Measurements from ENCODE around the gene LMX1A. TPM values are rescaled to one million over a fixed set of nuclear protein-coding genes. Genes with fewer than 3 reads are reported as not detected.

LMX1A gene
- total RNA-seq, 4 donors from 2014 or later, result 0.18 to 0.67 (median 0.38) TPM; not detected in 1

DNA sequence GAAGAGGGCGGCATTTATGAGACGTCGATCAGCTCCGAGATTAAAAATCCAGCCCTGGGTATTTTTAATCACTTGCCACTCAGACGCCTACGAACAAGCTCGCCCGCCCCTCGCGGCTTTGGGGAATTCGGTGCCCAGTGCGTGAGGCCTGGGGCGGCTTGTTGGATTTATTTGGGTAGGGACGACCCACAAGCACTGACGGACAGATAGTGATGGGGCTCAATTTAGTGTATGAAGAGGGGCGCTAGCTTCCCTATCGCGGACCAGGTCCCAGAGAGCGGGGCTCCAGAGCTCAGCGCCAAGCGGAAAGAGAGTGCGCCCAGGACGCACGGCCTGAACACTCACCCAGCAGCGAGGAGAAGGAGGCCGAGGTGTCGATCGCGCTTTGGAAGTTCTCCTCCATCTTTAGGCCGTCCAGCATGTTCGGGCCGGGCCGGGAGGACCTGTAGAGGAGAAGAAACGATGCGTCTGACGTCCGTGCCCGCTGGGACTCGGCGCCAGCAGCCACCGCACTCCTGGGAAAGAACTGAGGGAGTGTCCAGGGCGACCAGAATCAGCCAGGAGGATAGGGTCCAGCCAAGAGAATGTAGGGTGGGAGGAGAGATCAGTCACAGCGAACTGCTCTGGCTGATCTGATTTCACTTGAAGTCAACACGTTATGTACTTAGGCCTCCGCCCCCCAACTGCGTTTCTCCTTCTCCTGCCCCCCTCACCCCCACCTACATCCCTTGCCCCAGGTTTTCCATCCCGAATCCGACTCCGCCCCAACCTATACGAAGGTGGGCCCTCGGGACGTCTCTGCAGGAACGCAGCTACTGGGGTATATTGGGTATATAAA, 1.2 kb downstream of the LMX1A start:
- no peak overlapping the region for H3K27ac ChIP-seq
- peaks cover 28 to 53% (median 37%) of the 10 kb centered on the region in 3 donors for H3K4me1 ChIP-seq
- H3K9me3 ChIP-seq, result no peaks in the 10 kb centered on the region
- H3K27me3 ChIP-seq, result peaks cover 24 to 100% (median 49%) of the 10 kb centered on the region in 4 donors
- no peak for DNase-seq
- intact Hi-C loops (cut with DNase I), result no loop called here
- H3K36me3 ChIP-seq, result no peaks in the 10 kb centered on the region
- peak overlapping the region in 3 of 4 donors; percentile 29 to 64 (median 47) for H3K4me3 ChIP-seq
- TF ChIP-seq, protein P1, sequence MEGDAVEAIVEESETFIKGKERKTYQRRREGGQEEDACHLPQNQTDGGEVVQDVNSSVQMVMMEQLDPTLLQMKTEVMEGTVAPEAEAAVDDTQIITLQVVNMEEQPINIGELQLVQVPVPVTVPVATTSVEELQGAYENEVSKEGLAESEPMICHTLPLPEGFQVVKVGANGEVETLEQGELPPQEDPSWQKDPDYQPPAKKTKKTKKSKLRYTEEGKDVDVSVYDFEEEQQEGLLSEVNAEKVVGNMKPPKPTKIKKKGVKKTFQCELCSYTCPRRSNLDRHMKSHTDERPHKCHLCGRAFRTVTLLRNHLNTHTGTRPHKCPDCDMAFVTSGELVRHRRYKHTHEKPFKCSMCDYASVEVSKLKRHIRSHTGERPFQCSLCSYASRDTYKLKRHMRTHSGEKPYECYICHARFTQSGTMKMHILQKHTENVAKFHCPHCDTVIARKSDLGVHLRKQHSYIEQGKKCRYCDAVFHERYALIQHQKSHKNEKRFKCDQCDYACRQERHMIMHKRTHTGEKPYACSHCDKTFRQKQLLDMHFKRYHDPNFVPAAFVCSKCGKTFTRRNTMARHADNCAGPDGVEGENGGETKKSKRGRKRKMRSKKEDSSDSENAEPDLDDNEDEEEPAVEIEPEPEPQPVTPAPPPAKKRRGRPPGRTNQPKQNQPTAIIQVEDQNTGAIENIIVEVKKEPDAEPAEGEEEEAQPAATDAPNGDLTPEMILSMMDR (IDR thresholded peaks at IDR 0.05), result no peak
- 7 to 17% methylated on average over 16 to 24 of the region's 53 CpGs for WGBS, 2 donors

DNA sequence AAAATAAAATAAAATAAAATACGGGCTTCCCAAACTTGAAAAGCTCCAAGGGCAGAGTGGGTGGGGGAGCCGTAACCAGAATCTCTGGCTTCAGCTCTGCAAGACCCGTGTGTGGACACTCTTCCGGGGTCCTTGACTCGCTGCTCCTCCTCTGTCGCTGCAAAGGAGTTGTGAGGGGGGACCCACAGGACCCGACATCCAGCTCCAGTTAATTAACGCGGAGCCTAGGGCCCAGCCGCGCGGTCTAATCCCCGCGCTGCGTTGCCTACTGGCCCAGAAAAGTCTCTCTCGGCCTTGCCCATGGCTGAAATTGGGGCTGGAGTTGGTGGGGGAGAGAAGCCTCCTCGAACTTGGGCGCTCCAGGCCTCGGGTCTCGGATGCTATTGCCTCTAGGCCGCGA, 1.8 kb downstream of the LMX1A start:
- Histone ChIP-seq H3K27me3 (peaks cover 24 to 100% (median 51%) of the 10 kb centered on the region in 4 donors), H3K36me3 (no peaks in the 10 kb centered on the region), H3K4me3 (no peak overlapping the region), H3K9me3 (no peaks in the 10 kb centered on the region), H3K27ac (no peak overlapping the region), H3K4me1 (peaks cover 28 to 53% (median 37%) of the 10 kb centered on the region in 3 donors)
- no peak for DNase-seq
- intact Hi-C loops (cut with DNase I), result no loop called here
- TF ChIP-seq, protein P1 (IDR thresholded peaks at IDR 0.05), result no peak
- no peak for TF ChIP-seq POLR2A (IDR thresholded peaks at IDR 0.05)
- 8 to 10% methylated on average over 2 to 4 of the region's 22 CpGs for WGBS, 2 donors

DNA sequence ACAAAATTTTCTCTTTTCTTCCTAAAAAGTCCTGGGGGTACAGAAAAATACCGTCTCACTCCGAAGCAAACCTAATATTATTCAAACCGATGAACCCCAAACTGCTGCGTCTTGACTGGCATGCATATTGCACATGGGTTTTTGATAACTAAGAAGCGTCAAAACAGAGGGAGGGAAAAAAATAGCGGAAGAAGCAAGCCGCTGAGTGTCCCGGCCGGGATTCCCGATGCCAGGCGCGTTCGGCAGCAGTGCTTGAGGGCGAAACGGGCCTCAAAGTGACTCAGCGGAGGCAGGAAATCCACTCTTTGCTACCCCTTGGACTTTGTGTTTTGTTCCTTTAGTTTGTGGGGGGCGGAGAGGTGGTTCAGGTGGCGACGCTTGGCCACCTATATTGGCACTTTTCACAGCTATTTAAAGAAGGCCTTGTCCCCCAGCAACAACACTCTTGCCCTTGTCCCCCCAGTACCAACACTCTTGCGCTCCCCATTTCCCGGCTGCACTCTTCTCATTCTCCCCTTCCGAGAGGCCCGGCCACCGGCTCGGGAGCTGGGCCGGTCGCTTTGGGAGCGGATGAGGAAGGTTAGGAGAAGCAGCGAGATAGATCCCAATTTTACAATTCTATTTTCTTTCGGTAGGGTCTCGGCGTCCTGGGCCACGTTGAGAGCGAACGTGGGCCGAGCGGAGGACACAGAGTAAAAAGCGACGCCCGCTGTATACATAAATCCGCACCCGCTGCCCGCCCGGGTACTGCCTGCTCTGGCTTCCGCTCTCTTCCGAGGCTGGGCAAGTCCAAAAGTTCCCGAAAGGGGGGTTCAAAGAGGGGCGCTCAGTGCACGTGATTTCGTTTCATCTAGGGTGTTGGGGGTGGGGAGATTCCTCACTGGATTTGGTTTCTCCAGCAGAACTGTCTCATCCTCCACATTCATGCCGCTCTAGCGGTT, 2.5 kb downstream of the LMX1A start:
- Histone ChIP-seq H3K9me3 (no peaks in the 10 kb centered on the region), H3K4me3 (no peak overlapping the region), H3K36me3 (no peaks in the 10 kb centered on the region), H3K27me3 (peaks cover 24 to 100% (median 53%) of the 10 kb centered on the region in 4 donors), H3K4me1 (peaks cover 28 to 53% (median 37%) of the 10 kb centered on the region in 3 donors), H3K27ac (no peak overlapping the region)
- DNase-seq, result no peak
- TF ChIP-seq POLR2A (IDR thresholded peaks at IDR 0.05), result no peak
- 13% methylated on average over 44 to 49 of the region's 52 CpGs for WGBS, 2 donors
- intact Hi-C loops (cut with DNase I), result no loop called here

DNA sequence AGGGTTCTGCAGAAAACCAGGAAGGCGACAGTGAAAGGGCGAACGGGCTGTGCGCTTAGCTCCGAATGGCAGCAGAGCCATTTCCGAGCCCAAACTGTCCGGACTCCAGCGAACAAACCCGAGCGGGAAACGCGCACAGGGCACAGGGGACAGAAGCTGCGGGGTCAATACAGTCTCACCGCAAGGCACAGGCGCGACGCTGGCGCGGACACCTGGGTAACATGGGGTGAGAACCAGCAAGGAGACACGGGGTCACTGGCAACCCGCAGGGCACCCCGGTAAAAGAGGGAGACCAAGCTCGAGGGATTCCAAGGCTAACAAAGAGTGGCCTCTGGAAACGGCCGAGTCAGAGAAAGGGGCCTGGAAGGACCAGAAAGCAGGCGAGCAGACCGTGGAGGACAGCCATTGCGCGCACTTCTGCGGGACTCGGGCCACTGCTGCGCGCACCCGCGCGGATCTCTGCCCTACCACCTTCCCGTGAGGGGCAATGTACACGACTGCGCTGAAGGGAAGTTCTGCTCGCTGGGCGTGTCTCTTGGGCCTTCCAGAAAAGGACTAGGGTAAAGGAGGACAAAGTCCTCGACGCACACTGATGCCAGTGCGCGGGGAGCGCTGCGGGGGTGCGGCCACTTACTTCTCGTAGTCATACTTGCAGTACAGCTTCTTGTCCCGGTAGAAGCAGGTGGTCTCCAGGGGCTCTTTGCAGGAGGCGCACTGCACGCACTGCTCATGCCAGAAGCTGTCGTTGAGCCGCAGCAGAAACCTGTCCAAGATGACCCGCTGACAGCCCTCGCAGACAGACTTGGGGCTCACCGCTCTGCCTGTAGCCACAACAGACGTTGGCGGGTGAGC, 3.8 kb downstream of the LMX1A start:
- H3K4me3 ChIP-seq, result peak overlapping the region in 1 of 4 donors; percentile 24
- intact Hi-C loops (cut with DNase I), result no loop called here
- TF ChIP-seq, protein P1 (IDR thresholded peaks at IDR 0.05), result no peak
- no peak for TF ChIP-seq POLR2A (IDR thresholded peaks at IDR 0.05)
- WGBS, 2 donors, result 4 to 7% methylated on average over 8 to 33 of the region's 59 CpGs
- H3K4me1 ChIP-seq, result peaks cover 28 to 53% (median 37%) of the 10 kb centered on the region in 3 donors
- H3K27ac ChIP-seq, result no peak overlapping the region
- no peaks in the 10 kb centered on the region for H3K9me3 ChIP-seq
- no peaks in the 10 kb centered on the region for H3K36me3 ChIP-seq
- no peak for DNase-seq
- H3K27me3 ChIP-seq, result peaks cover 24 to 100% (median 53%) of the 10 kb centered on the region in 4 donors

DNA sequence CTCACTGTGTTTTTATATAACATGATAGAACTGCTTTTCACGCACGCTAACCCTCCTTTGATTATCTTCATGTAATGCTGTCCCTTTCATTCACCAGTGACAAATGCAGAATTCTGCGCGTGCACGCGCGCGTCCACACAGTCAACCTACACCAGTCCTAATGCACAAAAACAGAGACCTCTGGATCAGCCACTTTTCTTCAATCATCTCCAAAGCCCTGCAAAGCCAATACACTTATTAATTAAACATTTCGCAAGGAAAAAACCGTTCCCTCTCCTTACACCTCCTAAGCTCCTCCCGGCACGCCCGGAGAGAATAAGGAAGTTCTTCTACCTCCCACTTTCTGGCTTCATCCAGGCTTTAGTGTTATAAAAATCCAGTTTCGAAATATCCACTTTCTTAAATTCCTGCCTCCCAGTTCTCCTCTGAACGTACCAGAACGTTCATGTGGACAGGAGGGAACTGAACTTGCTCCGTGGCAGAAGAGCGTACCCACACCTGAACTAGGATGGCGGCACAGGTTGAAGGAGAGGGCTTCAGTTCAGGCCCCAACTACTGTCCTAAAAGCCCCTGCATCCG, 4.6 kb downstream of the LMX1A start:
- no peaks in the 10 kb centered on the region for H3K36me3 ChIP-seq
- H3K4me1 ChIP-seq, result peaks cover 28 to 53% (median 37%) of the 10 kb centered on the region in 3 donors
- intact Hi-C loops (cut with DNase I), result no loop called here
- no peak overlapping the region for H3K27ac ChIP-seq
- no peak for TF ChIP-seq POLR2A (IDR thresholded peaks at IDR 0.05)
- TF ChIP-seq, protein P1 (IDR thresholded peaks at IDR 0.05), result no peak
- H3K9me3 ChIP-seq, result no peaks in the 10 kb centered on the region
- H3K4me3 ChIP-seq, result peak overlapping the region in 1 of 4 donors; percentile 24
- DNase-seq, result no peak
- peaks cover 24 to 100% (median 53%) of the 10 kb centered on the region in 4 donors for H3K27me3 ChIP-seq
- 13 to 14% methylated on average over 18 to 20 of the region's 20 CpGs for WGBS, 2 donors

Measured in esophagus squamous epithelium (tissue), 5 donors.